Stimulated activated CD8-positive, alpha-beta memory T cell treated with anti-CD3 and anti-CD28 coated beads, Interleukin-4, amount 100 ng/mL, for 4 hours (primary cell): ENCODE measurements around the gene CCDC24.
A peak's percentile ranks its signal among the peaks of the same experiment; 100 is the strongest.

Experiments used
- DNase-seq, 2 donors: peaks; one replicate each; pipeline ENCODE4 v3.0.0-alpha.2; 2020; ENCODE audit warnings: low read depth in 2 of 2, low spot score in 1 of 2

The CCDC24 gene

GRCh38 chr1:44024031-44024902 lies 32.9 kb downstream of the CCDC24 start:
- DNase-seq, result no peak

- DNase-seq, result no peak
These were observed 33.6 kb downstream of the CCDC24 start for GRCh38 chr1:44024903-44025525.

GRCh38 chr1:44025816-44026215 lies 34.4 kb downstream of the CCDC24 start:
- DNase-seq, result no peak

GRCh38 chr1:44027320-44027719 lies 35.9 kb downstream of the CCDC24 start:
- DNase-seq, result no peak

- no peak for DNase-seq
These were observed 38.0 kb downstream of the CCDC24 start for GRCh38 chr1:44029260-44029910.

- DNase-seq, result peak; percentile 63 to 75
These were observed 38.7 kb downstream of the CCDC24 start for GRCh38 chr1:44029911-44030604.

GRCh38 chr1:44030605-44031251 lies 39.3 kb downstream of the CCDC24 start:
- peak in 1 of 2 donors; percentile 30 for DNase-seq

- DNase-seq, result no peak
These were observed 40.1 kb downstream of the CCDC24 start, which contains the start of gene SLC6A9 for GRCh38 chr1:44031252-44032169. Gene SLC6A9 (minus strand): TSS chr1:44031462. CDS start chr1:44024277, 7,185 bp downstream.

- DNase-seq, result no peak
These were observed 40.9 kb downstream of the CCDC24 start for GRCh38 chr1:44032170-44032790.

- no peak for DNase-seq
These were observed 41.7 kb downstream of the CCDC24 start for GRCh38 chr1:44033041-44033575.

- no peak for DNase-seq
These were observed 42.4 kb downstream of the CCDC24 start for GRCh38 chr1:44033756-44034155.

- no peak for DNase-seq
These were observed 43.0 kb downstream of the CCDC24 start for GRCh38 chr1:44034423-44034822.

- no peak for DNase-seq
These were observed 43.7 kb downstream of the CCDC24 start for GRCh38 chr1:44034976-44035716.

- DNase-seq, result no peak
These were observed 44.5 kb downstream of the CCDC24 start for GRCh38 chr1:44035726-44036408.

GRCh38 chr1:44036409-44037139 lies 45.2 kb downstream of the CCDC24 start:
- peak; percentile 28 to 35 for DNase-seq

GRCh38 chr1:44037154-44037553 lies 45.8 kb downstream of the CCDC24 start:
- DNase-seq, result no peak
